H9 (cell line): ENCODE results near the gene BCAS4. TPM values are rescaled to one million over a fixed set of nuclear protein-coding genes. Genes with fewer than 3 reads are reported as not detected.

Source experiments
- DNase-seq: peaks from one replicate; pipeline ENCODE4 v3.0.0-alpha.2; 2017
- H2AFZ ChIP-seq: one replicate; pipeline ENCODE4 v1.6.1; 2013; ENCODE audit warnings: mild to moderate bottlenecking, low read length, control low read depth, moderate library complexity
- H2AK5ac ChIP-seq: 2 replicates; pipeline ENCODE4 v1.6.1; 2013; ENCODE audit warnings: low read length, control low read depth, mixed read lengths; ENCODE audit not compliant: insufficient read length
- H2BK120ac ChIP-seq: one replicate; pipeline ENCODE4 v1.6.1; 2013; ENCODE audit warnings: low read depth, mild to moderate bottlenecking, low read length, control low read depth, inconsistent platforms; ENCODE audit not compliant: poor library complexity, severe bottlenecking
- H2BK12ac ChIP-seq: 2 replicates; pipeline ENCODE4 v1.6.1; 2013; ENCODE audit warnings: low read length, control low read depth, mixed read lengths, low read depth; ENCODE audit not compliant: insufficient read length
- H2BK15ac ChIP-seq: 2 replicates; pipeline ENCODE4 v1.6.1; 2013; ENCODE audit warnings: low read depth, low read length, control low read depth
- H2BK20ac ChIP-seq: one replicate; pipeline ENCODE4 v1.6.1; 2013; ENCODE audit warnings: low read depth, mild to moderate bottlenecking, low read length, control low read depth, inconsistent platforms; ENCODE audit not compliant: poor library complexity, severe bottlenecking
- H2BK5ac ChIP-seq: 2 replicates; pipeline ENCODE4 v1.6.1; 2013; ENCODE audit warnings: low read length, control low read depth, mixed read lengths; ENCODE audit not compliant: insufficient read length
- H3K14ac ChIP-seq: 2 replicates; pipeline ENCODE4 v1.6.1; 2013; ENCODE audit warnings: low read length, control low read depth; ENCODE audit not compliant: insufficient read depth
- H3K18ac ChIP-seq: 2 replicates; pipeline ENCODE4 v1.6.1; 2013; ENCODE audit warnings: low read depth, mild to moderate bottlenecking, mixed read lengths, low read length, control low read depth; ENCODE audit not compliant: insufficient read length
- H3K23ac ChIP-seq: 2 replicates; pipeline ENCODE4 v1.6.1; 2013; ENCODE audit warnings: low read length, control low read depth, mixed read lengths, low read depth; ENCODE audit not compliant: insufficient read length
- H3K23me2 ChIP-seq: 2 replicates; pipeline ENCODE4 v1.6.1; 2013; ENCODE audit warnings: low read depth, mild to moderate bottlenecking, mixed read lengths, low read length, control low read depth; ENCODE audit not compliant: insufficient read length, poor library complexity, severe bottlenecking
- H3K27ac ChIP-seq: 2 replicates; pipeline ENCODE4 v1.5.1; 2013; ENCODE audit warnings: low read length, control low read depth, mixed read lengths, low read depth; ENCODE audit not compliant: insufficient read length
- H3K27me3 ChIP-seq: 2 replicates; pipeline ENCODE4 v1.6.1; 2013; ENCODE audit warnings: low read length, control low read depth, inconsistent platforms; ENCODE audit not compliant: insufficient read depth
- H3K4ac ChIP-seq: 2 replicates; pipeline ENCODE4 v1.6.1; 2013; ENCODE audit warnings: low read depth, mild to moderate bottlenecking, control low read depth, inconsistent platforms, low read length, moderate library complexity
- H3K4me1 ChIP-seq: 2 replicates; pipeline ENCODE4 v1.6.1; 2013; ENCODE audit warnings: low read length, control low read depth, inconsistent platforms; ENCODE audit not compliant: insufficient read depth
- H3K4me2 ChIP-seq: 2 replicates; pipeline ENCODE4 v1.6.1; 2013; ENCODE audit warnings: low read length, control low read depth, mixed read lengths; ENCODE audit not compliant: insufficient read length, insufficient read depth
- H3K56ac ChIP-seq: 2 replicates; pipeline ENCODE4 v1.6.1; 2013; ENCODE audit warnings: low read depth, mild to moderate bottlenecking, mixed read lengths, low read length, control low read depth; ENCODE audit not compliant: insufficient read length
- H3K79me1 ChIP-seq: 2 replicates; pipeline ENCODE4 v1.6.1; 2013; ENCODE audit warnings: low read depth, mild to moderate bottlenecking, moderate library complexity, low read length, control low read depth, inconsistent platforms; ENCODE audit not compliant: insufficient read depth, poor library complexity, severe bottlenecking
- H3K79me2 ChIP-seq: 2 replicates; pipeline ENCODE4 v1.6.1; 2013; ENCODE audit warnings: low read length, control low read depth, inconsistent platforms; ENCODE audit not compliant: insufficient read depth
- H3K9ac ChIP-seq: 2 replicates; pipeline ENCODE4 v1.6.1; 2013; ENCODE audit warnings: low read length, control low read depth, mixed read lengths; ENCODE audit not compliant: insufficient read length; ENCODE audit errors: extremely low read depth
- H3K9me3 ChIP-seq: one replicate; pipeline ENCODE4 v1.6.1; 2013; ENCODE audit warnings: low read depth, low read length, inconsistent platforms; ENCODE audit not compliant: control insufficient read depth
- H3T11ph ChIP-seq: one replicate; pipeline ENCODE4 v1.6.1; 2013; ENCODE audit warnings: mild to moderate bottlenecking, low read length, control low read depth, inconsistent platforms
- H4K20me1 ChIP-seq: one replicate; pipeline ENCODE4 v1.6.1; 2013; ENCODE audit not compliant: control insufficient read depth, insufficient read length, insufficient read depth
- H4K5ac ChIP-seq: 2 replicates; pipeline ENCODE4 v1.6.1; 2013; ENCODE audit warnings: low read depth, mild to moderate bottlenecking, mixed read lengths, low read length, control low read depth; ENCODE audit not compliant: insufficient read length
- H4K8ac ChIP-seq: replicated peaks from 2 replicates; pipeline ENCODE4 v1.6.1; 2013; ENCODE audit warnings: low read length, control low read depth, mixed read lengths, low read depth; ENCODE audit not compliant: insufficient read length
- H4K91ac ChIP-seq: 2 replicates; pipeline ENCODE4 v1.6.1; 2013; ENCODE audit warnings: low read depth, mild to moderate bottlenecking, moderate library complexity, mixed read lengths, low read length, control low read depth; ENCODE audit not compliant: insufficient read length
- H3K27ac Mint-ChIP-seq, 3 experiments: 2 replicates in 2 of 3; 3 replicates in 1 of 3; pipeline ENCODE4 v1.8.0; 2020 to 2021; ENCODE audit warnings: mixed read lengths in 3 of 3, mild to moderate bottlenecking in 1 of 3, moderate library complexity in 1 of 3
- H3K27me3 Mint-ChIP-seq: 2 replicates; pipeline ENCODE4 v1.8.0; 2021; ENCODE audit warnings: low read depth, mild to moderate bottlenecking, moderate library complexity, mixed read lengths
- H3K36me3 Mint-ChIP-seq, 3 experiments: 2 replicates in 2 of 3; 3 replicates in 1 of 3; pipeline ENCODE4 v1.8.0; 2020 to 2021; ENCODE audit warnings: low read depth in 3 of 3, mixed read lengths in 3 of 3; ENCODE audit not compliant: insufficient read depth in 1 of 3
- H3K4me1 Mint-ChIP-seq, 2 experiments: 2 replicates each; pipeline ENCODE4 v1.8.0; 2020; ENCODE audit warnings: mixed read lengths in 2 of 2
- H3K4me3 Mint-ChIP-seq, 2 experiments: 2 replicates in 1 of 2; 3 replicates in 1 of 2; pipeline ENCODE4 v1.8.0; 2020 to 2021; ENCODE audit warnings: mild to moderate bottlenecking in 2 of 2, mixed read lengths in 2 of 2, moderate library complexity in 1 of 2
- H3K9me3 Mint-ChIP-seq, 2 experiments: 2 replicates in 1 of 2; 3 replicates in 1 of 2; pipeline ENCODE4 v1.8.0; 2020; ENCODE audit warnings: mild to moderate bottlenecking in 2 of 2, mixed read lengths in 2 of 2, moderate library complexity in 1 of 2
- WGBS: extraction: QIAGEN DNeasy Blood & Tissue Kit; methylation state at CpG from one replicate; pipeline ENCODE4 v1.1.7; 2013; ENCODE audit warnings: missing lambda C conversion rate, low lambda C conversion rate, mixed read lengths; ENCODE audit not compliant: insufficient read length; ENCODE audit errors: extremely low coverage; 5-methylcytosine and 5-hydroxymethylcytosine counted together
- total RNA-seq: library from RNA; stranded (reverse); gene quantifications from 2 replicates; pipeline ENCODE4 v1.2.1, GENCODE V29; 2021
- TF ChIP-seq, protein P1 (sequence below): fragments of 200-600 bp; sonication (generic); conservative IDR thresholded peaks from 3 replicates; pipeline ENCODE4 v1.8.0; 2021; ENCODE audit warnings: antibody characterized with exemption, mild to moderate bottlenecking

Gene BCAS4
- total RNA-seq, 1 experiment from 2014 or later = 16.9 TPM

DNA sequence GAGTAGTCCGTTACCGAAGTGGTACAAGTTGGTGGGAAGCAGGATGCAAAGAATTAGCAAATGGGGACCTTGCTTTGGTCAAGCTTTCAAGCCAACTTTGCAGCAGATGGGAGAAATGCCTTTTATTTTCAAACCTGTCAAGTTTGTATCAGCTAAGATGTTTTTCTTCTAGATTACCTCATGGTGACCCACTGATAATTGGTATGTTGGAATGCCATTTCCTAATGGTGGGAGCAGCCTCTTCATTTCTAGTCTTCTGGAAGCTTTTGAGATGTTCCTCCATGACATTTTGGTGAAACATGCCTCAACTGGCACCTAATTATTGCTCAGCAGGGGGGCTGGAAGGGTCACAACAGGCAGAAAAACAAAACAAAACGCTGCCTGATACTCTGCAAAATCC is 92.7 kb downstream of the BCAS4 start:
- Histone ChIP-seq H3K4me2 (no peak overlapping the region), H2BK15ac (no peak overlapping the region), H2BK5ac (no peak overlapping the region), H2AK5ac (no peak overlapping the region), H3T11ph (no peak overlapping the region), H2BK12ac (no peak overlapping the region), H3K9ac (no peak overlapping the region), H3K56ac (no peak overlapping the region), H3K9me3 (no peaks in the 10 kb centered on the region), H3K4me1 (no peaks in the 10 kb centered on the region), H3K79me2 (no peaks in the 10 kb centered on the region), H3K18ac (no peak overlapping the region), H2BK120ac (no peak overlapping the region), H3K23me2 (no peaks in the 10 kb centered on the region), H4K20me1 (peaks cover 4% of the 10 kb centered on the region), H3K4ac (no peak overlapping the region), H4K91ac (no peak overlapping the region), H3K27me3 (no peaks in the 10 kb centered on the region), H2BK20ac (no peak overlapping the region), H2AFZ (no peak overlapping the region), H3K79me1 (peaks cover 8% of the 10 kb centered on the region), H3K14ac (no peak overlapping the region), H4K5ac (no peak overlapping the region), H3K23ac (no peak overlapping the region), H3K27ac (no peak overlapping the region), H4K8ac (no peak overlapping the region)
- Mint-ChIP-seq H3K36me3 (peaks cover 22 to 45% (median 39%) of the 10 kb centered on the region in 3 experiments), H3K9me3 (no peaks in the 10 kb centered on the region), H3K4me3 (no peak overlapping the region), H3K27ac (peak overlapping the region in 1 of 3 experiments; percentile 9; a peak in 1 of 7 replicates), H3K4me1 (peaks cover 10 to 15% of the 10 kb centered on the region in 2 experiments), H3K27me3 (no peaks in the 10 kb centered on the region)
- no peak for DNase-seq
- TF ChIP-seq, protein P1, sequence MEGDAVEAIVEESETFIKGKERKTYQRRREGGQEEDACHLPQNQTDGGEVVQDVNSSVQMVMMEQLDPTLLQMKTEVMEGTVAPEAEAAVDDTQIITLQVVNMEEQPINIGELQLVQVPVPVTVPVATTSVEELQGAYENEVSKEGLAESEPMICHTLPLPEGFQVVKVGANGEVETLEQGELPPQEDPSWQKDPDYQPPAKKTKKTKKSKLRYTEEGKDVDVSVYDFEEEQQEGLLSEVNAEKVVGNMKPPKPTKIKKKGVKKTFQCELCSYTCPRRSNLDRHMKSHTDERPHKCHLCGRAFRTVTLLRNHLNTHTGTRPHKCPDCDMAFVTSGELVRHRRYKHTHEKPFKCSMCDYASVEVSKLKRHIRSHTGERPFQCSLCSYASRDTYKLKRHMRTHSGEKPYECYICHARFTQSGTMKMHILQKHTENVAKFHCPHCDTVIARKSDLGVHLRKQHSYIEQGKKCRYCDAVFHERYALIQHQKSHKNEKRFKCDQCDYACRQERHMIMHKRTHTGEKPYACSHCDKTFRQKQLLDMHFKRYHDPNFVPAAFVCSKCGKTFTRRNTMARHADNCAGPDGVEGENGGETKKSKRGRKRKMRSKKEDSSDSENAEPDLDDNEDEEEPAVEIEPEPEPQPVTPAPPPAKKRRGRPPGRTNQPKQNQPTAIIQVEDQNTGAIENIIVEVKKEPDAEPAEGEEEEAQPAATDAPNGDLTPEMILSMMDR = no peak
- WGBS = no CpG with 5 or more reads among the region's 3 CpGs
